GM19452 (cell line): ENCODE measurements around the gene SRGN.
"Not testable (repeated sequence)": the region's sequence is repeated elsewhere in the genome, so short reads cannot be mapped to it uniquely, and the experiment has no call there.

Source experiments
- ATAC-seq: cut with Tn5 transposase; IDR thresholded peaks from one replicate; pipeline ENCODE4 v1.9.1; 2021; ENCODE audit not compliant: unreplicated experiment

SRGN gene, protein sequence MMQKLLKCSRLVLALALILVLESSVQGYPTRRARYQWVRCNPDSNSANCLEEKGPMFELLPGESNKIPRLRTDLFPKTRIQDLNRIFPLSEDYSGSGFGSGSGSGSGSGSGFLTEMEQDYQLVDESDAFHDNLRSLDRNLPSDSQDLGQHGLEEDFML

DNA sequence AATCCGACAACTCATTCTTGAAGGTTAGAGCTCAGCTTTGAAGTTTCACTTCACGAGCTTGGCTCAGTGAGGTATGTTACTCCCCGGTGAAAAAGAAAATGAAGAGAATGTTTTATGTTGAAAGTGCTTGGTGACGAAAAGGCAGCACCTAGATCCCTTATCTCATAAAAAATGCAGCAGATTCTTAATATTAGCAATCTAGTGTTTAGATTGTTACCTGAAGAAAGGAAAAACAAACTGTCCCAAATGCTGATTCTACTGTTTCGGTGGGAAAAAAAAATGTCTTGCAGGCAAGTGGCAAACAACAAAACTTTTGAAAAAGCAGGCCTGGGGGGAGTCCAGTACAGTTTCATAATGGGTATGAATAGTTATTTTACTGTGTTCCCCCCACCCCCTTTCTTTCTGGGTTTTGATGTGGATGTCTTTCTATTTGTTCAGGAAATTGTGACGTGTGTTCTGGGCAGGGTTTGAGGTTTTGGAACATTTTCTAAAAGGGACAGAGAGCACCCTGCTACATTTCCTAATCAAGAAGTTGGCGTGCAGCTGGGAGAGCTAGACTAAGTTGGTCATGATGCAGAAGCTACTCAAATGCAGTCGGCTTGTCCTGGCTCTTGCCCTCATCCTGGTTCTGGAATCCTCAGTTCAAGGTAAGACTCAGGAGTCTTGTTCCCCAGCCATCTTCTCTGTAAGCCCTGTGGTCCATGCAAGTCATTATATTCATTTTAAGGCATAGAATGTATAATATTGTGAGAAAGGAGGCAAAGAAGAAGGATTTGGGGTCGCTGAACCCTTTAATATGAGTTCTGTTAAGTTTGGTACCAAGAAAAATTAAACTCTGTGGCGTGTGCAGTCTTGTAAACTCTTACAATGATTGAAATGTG, at the start of gene SRGN:
Gene SRGN, plus strand, starts transcription at position 514 of the 881 bp plus-strand sequence. Its CDS starts 55 bp downstream, at position 569.
- peak; percentile 46 for ATAC-seq

DNA sequence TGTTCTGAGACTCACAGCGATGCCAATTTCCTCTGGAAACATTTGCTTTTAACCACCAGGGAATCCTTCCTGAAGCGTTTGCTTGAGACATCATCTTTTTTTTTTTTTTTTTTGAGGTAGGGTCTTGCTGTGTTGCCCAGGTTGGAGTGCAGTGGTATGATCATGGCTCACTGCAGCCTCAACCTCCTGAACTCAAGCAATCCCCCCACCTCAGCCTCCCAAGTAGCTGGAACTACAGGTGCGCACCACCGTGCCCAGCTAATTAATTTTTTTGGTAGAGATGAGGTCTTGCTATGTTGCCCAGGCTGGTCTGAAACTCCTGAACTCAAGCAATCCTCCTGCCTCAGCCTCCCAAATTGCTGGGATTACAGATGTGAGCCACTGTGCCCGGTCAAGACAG, 47.0 kb upstream of the SRGN start:
- not testable (repeated sequence) for ATAC-seq

DNA sequence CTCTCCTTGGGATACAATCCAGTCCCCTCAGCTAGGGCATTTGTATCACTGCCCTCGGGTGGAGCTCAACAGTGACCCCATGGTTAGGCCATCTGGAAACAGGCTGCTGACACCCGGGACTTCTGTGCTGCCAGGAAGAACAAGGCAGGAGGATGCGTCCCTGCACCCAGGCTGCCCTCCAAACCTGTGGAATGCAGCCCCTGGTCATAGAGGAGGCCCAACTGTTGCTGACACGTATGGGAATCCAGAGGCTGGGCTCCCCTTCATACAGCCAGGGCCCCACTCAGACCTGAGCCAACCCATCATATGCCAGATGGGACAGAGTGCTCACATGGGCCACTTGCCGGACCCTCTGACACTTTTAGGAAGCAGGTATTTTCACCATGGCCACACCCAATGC, 45.5 kb upstream of the SRGN start:
- ATAC-seq: no peak

DNA sequence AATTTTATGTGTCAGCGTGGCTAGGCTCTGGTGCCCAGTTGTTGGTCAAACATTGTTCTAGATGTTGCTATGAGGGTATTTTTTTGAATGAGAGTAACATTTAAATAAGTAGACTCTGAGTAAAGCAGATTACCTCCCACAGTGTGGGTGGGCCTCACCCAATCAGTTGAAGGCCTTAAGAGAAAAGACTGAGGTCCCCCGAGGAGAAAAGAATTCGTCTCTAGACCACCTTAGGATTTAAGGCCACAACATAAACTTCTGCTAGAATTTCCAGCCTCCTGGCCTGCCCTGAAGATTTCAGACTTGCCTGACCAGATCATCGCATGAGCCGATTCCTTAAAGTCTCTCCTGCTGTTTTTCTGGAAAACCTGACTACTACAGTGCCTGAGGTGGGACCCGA, 45.1 kb upstream of the SRGN start:
- ATAC-seq: no peak

DNA sequence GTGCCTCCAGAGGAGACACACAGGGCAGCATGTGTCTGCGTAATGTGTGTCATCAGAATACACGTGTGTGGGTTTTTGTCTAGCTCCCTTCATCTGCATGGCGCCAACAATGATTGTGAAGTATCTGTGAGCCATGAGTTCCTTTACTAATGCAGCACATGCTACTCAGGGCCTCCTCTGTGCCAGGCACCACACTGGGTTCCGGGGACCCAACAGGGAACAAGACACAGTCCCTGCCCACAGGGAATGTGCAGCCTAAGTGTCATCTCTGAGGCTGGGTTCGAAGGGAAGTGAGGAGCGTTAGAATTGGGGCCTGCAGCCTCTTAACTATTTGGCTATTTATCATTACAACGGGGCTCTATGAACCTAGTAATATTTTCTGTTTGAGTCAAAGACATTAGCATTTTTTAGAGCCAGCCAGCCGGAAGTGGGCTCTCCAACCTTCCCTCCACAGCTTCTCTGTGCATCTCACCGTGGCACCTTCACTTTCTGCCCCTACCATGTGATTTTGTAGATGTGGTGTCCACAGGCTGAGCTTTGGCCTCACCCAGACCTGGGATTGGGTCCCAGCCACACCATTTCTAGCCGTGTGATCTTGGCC, 43.9 kb upstream of the SRGN start:
- peak; percentile 61 for ATAC-seq

DNA sequence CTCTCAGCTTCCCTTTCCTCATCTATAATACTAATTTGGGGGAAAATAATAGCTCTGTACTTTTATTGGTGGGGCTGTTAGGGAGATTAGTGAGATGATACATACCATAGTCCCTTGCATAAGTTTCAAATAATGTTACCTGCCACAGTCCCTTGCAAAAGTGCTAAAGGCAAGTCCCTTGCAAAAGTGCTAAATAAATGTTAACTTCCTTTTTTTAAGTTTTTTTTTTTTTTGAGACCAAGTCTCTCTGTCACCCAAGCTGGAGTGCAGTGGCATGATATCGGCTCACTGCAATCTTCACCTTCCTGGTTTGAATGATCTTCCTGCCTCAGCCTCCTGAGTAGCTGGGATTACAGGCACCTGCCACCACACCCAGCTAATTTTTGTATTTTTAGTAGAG, 43.4 kb upstream of the SRGN start:
- ATAC-seq: peak; percentile 18

DNA sequence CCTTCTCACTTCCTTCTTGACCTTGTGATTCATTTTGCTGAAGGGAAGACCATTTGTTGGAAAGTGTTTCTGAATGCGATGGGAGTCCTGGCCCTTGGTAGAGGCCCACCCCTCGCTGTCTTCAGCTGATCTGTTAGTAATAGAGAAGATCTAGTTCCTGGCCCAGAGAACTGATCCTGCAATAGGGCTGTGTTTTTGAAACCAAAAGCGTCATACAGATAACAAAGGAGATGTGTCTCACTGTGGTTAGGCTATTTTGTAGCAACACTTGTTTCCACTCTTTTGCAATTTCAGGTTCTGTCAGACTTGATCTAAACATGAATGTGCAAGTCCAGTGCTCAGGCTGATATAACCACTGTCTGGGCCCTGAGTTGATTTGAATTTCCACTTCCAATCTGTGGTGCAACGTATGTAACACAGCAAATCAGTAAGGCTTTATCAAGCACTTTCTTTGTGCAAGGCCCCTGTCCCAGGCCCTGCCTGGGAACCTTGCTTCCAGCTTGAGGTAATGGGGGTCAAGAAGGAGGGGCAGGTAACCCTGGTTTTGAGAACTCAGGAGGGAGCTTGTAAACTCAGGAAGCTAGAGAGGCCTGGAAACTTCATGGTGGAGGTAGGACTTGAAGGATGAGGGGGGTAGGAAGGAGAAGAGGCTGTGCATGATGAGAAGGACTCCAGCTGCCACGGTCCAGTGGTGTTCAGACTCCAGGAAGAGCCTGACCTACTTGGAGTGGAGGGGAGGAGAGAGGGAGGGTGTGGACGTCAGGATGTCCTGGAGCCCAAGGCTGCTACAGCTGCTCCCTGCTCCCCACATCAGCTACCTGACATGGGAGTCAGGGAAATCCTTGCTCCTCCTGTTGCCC, 42.2 kb upstream of the SRGN start:
- peak; percentile 50 for ATAC-seq

DNA sequence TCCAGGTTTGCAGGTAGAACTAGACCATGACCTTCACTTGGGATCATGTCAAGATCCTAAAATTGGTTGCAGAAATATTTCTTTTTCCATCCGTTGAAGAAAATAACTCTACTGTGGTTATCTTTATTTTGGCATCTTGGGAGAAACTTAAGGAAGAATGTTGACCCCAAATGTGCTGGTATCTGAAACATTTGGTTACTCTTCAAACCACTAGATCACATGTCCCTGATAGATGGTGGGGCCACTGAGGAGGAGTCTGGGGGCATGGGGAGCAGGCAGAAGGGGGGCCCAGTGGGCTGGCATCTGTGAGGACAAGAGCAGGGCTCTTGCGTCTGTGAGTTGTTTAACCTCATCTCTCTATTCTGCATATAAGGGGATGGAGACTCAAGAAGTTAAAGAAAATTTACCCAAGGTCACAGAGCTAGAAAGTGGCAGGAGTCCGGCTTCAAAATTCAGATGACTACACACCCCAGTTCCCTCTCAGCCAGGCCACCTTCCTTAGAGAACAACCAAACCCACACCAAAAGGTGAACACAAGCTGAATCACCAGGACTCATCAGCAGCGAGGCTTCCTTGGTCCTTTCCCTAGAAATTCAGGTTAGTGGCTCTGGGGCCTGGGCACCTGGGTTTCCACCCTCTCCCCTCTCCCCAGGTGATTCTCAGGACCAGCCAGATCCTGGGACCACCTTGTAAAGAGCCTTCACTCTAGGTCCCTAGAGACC, 40.6 kb upstream of the SRGN start:
- ATAC-seq: no peak

DNA sequence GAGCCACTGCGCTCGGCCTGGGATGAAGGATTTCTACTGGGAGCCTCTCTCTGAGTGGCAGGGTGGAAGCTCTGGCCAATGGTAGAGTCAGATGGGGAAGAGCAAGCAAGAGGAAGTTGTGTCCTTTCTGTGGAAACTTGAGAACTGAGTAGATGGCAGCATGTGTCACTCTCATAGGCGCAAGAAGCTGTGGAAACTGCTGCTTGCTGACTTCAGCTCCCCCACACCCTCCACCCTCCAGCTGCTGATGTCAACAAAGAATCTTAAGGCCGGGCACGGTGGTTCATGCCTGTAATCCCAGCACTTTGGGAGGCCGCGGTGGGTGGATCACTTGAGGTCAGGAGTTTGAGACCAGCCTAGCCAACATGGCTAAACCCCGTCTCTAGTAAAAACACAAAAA, 39.8 kb upstream of the SRGN start:
- no peak for ATAC-seq

DNA sequence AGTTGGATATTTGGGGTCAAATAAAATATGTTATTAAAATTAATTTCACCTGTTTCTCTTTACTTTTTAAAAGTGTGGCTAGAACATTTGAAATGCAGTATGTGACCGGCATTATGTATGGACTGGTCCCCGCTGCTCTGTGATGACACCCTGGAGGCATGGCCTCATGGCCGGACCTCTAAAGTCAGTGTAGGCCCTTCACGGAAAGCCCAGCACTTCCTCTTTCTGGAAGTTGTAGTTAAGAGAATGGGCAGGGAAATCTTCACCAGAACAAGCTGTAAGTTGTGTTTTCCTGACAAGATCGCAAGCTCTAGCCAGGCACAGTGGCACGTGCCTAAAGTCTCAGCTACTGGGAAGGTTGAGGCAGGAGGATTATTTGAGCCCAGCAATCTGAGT, 38.3 kb upstream of the SRGN start:
- no peak for ATAC-seq

DNA sequence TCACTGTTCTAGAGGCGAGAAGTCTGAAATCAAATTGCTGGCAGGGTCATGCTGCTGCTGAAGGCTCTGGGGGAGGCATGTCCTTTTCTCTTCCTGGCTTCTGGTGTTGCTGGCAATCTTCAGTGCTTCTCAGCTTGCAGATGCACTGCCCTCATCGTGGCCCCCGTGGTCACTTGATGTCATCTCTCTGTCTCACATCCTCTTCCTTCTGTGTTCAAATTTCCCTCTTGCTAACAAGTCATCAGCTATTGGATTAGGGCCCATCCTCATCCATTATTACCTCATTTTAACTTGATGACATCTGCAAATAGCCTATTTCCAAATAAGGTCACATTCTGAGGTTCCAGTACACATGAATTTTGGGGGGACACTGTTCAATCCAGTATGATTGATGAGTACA, 36.6 kb upstream of the SRGN start:
- ATAC-seq: peak; percentile 46

DNA sequence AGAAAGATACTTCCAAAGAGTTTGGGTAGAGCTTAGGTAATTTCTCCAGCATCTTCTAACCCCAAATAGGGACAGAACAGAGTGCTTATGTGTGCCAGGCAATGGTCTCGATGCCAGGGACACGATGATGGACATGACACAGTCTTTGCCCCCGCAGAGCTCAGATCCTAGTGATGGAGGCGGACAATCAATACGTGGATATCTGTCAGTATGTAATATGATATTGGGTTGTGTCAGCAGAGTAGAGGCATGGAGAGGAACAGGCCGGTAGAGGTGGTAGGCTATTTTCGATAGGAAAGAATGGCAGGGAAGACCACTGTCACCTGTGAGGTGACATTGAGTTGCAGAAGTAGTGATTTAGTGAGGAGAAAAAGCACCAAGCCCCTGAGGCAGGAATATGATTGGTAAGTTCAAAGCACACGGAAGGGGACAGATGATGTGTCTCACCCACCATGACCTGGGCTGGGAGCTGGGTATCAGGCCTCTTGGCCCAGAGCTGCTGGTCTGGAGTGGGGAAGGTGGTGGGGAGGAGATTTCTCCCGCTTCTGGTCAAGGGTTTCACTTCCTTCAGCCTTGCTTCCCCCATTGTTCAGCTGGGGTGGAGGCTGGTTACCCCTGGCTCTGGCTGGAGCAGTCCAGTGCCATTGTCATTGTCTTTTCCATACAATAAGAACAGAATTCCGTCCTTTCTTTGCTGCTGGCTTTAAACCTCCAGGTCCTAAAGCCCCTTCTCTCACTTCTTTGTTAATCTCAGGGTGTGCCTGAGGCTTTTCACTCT, 36.0 kb upstream of the SRGN start:
- no peak for ATAC-seq

DNA sequence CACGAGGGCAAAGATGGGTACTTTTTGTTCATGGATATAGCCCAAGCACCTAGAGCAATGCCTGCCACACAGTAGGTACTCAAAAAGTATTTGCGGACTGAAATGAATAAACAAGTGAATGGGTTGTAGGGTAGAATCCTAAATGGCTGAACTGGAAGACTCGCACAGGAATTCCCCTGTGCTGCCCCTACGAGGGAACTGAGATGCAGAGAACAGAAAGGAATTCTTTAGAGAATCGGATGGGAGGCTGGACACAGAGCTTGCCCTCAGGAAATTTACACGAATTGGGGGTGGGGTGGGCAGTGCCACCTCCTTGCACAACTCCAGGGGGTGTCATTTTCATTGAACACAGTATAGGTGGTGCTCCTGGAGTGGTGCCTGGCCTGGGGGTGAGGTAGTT, 35.2 kb upstream of the SRGN start:
- ATAC-seq: no peak

DNA sequence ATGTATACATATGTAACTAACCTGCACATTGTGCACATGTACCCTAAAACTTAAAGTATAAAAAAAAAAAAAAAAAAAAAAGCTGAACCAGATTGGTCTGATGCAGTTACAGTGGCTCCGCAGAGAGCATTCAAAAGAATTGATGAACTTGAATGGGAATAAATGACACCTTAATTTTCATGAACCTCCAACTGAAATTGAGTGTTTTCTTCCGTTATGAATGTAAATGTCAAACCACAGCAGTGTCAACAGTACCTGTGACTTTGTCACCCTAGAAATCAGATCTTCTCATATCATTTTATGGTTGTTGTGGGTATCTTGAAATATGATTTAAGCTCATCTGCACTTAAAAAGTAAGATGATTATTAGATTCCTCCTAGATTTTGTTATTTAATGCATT, 32.7 kb upstream of the SRGN start:
- no peak for ATAC-seq

DNA sequence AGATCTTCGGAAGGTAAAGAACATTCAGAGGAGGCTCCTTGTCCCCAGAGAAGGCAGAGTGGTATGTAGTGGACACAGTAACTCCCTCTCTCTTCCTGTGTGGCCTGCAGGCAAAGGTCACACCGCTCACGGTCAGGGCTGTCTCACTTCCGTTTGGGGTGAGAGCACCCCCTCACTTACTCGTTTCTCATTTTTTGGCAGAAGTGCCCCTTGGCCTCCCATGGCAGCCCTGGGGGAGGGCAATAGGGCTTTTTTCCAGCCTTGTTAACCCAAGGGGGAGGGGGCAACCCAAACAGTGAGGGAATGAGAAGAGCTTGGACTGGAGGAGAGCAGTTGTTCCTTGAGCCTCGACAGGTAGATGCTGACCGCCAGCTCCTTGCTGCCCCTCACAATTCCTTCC, 31.8 kb upstream of the SRGN start:
- no peak for ATAC-seq

DNA sequence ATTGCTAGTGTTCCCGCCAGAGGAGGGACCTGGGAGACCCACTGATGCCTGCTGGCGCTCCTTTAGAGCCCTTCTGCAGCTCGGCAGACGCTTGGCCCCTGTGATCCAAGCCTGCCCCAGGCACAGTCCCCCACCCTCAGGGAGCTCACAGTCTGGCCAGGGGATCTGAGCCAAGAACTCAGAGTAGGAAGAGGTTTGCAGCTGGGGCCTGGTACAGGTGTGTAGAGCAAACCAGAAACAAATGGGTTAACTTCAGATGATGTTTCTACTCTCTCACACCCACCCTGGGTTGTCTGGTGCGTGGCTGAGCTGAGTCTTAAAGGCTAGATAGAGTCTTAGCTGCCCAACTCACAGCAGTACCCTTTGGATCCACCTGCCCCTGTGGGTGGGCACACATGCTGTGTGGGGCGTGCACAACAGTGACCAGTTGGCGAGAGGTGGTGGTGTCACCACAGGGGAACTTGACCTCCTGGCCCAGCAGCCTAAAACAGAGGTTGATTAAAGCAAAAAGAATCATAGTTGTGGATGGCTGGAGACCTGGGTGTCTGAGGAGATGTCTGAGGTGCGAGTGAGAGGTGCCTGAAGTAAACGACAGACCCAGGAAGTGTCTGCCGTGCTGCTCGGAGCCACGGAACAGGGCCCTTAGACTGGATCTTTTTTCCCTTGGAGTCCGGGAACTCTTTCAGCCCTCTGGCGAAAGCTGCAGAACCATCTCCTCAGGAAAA, 31.2 kb upstream of the SRGN start:
- ATAC-seq: no peak

DNA sequence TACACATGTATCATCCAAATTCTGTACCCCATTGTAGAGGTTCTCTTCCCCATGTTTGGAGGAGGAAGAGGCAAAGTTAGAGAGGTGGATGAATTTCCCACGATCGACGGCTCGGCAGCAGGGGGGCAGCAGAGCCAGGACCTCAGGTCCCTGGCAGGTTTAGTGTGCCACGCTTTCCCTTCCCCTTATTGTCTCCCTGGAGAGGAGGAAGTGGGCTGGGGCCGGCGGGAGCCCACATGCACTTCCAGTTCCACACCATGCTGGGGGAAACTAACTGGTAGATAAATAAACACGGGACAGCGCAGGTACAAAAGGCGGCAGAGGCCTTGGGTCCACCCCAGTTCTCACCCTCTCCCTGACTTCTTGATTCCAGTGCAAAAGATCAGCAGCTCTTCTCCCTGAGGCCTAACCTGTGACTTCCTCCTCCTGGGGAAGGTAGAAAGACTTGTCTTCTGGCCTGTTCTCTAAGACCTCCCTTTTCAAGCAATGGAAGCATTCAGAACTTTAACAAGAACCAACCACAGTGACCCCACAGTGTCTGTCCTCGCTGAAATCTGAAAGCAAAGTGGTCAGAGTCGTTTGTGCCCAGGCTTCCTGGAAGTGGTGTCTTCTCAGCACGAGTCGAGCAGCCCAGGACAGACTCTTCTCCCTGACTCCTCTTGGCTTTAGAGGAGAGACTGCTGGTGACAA, 30.5 kb upstream of the SRGN start:
- ATAC-seq: no peak

DNA sequence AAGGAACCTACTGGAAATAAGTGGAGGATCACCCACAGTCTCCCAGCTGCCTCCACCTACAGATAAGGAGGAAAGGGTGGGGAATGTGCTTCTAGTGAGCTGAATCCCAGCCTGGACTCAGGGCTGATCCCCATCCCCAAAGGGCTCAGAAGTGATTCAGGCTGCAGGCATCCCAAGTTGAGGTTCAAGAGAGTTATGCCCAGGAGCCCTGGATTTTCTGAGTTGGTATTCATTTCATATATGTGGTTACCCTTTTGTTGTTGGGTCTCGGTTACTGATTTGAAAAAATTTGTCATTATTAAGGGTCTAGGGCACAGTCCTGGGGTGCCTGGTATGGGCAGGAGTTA, 30.0 kb upstream of the SRGN start:
- ATAC-seq: no peak
